ENCODE data around the gene SEMA4C.

Gene SEMA4C

DNA sequence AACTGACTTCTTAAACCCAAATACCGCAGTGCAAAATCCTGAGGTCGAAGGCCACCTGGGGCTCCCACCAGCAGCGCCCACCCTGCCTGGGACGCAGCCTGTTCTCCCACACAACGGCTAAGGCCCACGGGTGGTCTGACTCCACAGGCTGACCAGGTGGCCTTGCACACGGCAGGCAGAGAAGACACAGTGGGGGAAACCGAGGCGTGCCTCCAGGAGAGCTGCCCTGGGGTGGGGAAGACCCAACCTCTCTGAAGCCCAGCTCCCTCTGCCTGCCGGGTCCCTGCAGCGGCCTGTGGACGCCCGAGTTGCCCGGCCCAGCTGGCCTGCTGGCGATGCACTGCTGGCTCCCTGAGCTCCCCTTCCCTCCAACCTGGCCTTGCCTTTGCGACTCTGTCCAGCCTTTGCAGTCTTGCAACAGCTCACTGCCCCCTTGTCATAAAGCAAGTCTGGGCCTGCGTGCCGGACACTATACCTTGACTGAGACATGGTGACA lies 9.7 kb upstream of the SEMA4C start:
- no peak for DNase-seq

DNA sequence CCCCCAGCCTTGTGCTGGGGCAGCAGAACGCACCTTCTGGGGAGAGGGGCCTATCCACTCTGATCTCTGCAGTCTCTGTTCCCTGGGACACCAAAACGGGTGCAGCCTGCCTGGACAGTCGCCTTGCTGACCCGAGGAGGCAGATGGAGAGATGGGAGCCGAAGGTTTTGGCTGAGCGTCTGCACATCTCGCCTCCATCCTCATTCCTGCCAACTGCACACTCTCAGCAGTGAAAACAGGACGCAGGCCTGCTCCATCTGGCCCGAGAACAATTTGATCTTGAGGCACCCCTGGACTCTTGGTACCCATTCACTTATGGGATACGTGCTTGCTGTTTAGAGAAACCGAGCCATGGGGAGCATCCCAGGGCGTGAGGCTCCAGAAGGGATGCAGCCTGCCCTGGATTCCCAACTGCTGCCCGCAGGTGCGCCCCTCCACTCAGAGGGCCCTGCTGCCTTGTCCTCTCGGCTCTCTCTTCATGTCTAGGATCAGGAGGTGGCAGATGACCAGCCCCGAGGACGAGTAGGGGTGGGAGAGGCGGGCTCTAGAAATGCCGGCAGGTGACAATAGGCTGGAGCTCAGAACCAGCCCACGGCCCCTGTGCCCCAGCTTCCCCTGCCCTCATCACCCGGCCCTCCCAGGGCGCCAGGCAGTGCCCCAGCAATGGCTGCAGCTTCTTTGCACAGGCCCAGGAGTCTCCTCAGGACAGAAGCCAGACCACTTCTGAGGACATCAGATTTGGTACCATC lies 9.1 kb upstream of the SEMA4C start:
- DNase-seq = no peak

DNA sequence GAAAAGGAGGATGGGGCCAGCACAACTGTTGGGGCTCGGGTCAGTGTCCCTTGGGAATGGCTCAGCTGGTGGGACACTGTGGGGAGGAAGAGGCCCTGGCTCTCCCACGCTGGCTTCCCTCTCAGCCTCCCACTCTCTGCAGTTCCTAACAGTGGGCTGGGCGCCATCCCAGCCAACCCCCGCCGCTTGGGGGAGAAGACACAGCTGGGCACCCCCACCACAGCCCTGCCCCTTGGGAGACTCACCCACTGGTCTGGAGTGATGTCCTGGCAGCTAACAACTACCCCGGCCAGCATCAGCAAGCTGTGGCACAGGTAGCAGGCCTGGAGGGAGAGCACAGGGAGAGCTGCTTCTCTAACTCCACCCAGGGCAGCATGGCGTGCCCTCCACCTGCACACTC lies 8.3 kb upstream of the SEMA4C start:
- DNase-seq = no peak

DNA sequence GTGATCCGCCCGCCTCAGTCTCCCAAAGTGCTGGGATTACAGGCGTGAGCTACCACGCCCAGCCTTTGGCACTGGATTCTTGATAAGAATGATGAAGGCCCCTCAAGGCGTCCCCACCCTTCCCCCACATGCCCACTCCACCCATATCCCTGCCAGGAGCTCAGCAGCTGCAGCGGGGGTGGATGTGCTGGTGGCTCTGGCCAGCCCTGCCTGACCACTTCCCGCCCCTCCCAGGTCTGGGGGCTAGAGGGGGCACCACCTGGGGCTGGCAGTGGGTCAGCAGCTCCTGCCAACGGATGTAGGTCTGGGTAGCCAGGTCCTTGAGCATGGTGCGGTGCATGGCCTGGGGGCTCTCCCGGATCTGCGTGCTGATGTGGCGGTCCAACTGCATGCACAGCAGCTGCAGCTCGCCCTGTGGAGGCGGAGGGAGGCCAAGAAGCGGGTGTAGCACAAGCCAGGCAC lies 7.8 kb upstream of the SEMA4C start:
- no peak for DNase-seq

DNA sequence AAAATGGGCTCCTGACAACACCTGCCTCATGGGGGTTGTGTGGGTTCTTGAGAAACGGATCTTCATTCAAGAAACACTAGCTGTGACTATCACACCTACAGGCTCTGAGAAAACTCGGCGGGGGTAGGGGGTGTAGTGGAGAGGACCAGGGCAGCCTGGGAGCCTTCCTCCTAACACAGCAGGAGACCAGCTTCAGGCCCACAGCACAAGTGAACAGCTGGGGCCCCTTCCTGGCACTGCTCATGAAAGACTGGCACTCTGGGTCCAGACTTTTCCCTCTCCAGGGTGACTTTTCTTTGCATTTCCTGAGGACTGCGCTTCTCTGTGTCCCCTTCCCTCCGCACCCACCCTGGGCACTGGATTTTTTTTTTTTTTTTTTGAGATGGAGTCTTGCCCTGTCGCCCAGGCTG lies 7.2 kb upstream of the SEMA4C start:
- no peak for DNase-seq

DNA sequence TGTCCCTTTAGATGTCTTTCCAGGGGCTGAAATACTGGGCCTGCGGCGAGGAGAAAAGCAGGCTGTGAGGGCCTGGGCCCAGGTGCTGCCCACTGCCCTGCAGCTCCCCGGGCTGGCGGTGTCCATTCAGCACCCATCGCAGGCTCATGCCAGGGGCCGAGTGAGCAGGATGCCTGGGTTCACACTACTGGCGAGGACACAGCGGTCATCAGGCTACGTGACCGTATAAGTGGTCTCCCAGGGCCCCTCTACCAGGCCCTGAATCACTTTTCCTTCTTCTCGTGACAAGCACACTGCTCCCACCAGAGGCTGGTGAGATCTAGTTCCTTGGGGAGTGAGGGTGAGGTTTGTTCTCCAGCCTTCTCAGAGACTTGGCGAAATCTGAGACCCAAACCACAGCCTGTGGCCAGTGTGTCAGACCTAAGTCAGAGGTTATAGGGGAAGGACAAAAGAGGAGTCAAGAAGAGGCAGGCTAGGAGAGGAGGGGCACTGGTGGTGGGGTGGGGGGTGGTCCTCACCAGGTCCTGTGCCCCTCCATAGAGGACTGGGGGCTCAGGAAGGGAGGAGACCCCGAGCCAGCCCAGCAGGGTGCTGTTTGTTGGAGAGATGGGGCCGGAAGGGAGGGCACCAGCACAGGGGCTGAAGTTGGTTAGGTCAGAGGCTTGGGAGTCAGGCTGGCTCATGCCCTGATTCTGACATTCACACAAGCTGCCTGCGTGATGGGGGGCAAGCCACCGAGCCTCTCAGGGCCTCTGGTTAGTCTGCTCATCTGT lies 6.6 kb upstream of the SEMA4C start:
- no peak for DNase-seq

DNA sequence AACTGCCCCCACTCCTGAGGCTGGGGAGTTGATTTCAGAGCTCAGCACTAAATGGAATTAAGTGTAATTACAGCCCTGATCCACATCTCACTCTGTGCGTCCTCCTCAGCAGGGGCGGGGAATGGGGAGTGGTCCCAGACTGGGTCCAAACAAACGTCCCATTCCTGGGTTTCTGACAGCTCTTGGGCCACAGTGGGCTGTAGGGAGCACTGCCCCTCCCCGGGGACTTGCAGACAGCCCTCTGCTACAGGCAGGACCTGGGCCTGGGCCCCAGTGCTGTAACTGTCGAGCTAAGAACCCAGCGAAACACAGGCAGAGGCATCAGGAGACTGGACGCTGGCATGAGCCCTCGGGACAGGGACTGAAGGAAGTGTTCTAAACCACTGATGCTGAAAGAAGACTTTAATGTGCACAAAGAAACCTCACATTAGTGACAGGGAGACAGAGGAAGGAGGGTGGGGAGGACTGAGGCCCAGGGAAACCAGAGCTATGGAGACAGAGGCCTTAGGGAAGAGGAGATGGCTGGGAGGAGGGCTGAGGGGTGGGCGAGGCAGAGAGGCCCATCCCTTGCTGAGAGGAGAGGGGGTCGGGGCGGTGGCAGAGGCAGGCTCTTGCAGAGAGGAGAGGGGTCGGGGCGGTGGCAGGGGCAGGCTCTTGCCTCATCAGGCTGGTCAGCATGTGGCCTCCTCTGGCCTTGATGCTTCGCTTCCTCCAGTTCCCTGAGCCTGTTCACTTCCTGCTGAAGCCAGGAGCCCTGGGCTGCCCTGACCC lies 5.8 kb upstream of the SEMA4C start:
- no peak for DNase-seq

DNA sequence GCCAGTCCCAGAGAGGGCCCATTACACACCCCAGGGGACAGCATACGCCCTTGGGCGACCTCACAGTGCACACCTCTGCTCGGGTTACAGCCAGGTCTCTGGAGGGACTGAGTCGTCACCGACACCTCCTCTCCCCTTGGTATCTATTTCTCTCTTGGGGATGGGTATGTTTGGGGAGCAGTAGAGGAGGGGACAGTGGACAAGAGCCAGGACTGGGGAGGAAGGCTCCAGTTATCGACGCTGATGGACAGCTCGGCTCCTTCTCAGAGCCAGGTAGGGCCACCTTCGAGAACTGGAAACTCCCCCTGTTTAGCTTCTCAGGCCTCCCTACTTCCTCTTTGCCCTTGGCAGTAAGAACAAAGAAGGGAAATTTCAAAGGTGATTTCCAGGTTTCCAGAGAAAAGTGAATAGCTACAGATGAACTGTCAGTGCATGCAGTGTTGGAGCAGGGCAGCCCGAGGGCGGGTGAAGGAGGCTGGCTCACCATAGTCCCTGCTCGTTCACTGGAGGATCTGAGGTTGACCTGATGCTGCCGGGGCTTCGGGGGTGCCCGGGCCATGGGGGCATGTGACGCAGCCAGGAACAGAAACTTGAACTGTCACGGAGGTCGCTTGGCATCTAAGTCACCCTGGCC lies 4.4 kb upstream of the SEMA4C start:
- no peak for DNase-seq

DNA sequence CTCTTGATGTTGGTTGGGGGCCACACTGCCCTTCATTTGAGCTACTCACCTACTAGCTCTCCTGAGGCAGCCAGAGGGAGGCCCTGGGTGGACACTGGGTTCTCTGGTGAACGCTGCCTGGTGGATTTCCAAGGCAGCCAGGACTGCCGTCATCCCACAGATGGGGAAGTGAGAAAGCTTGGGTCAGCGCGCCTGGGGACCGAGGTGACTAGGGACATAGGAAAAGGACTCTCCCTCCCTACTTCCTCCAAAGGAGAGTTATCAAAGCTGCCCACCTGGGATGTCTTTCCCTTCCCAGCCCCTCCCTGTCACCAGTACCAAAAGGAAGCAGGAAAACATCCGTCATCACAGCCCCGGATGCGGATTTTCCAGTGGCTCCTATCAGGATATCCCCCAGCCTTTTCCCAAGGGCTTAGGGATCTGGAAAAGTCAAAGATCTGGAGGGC lies 3.8 kb upstream of the SEMA4C start:
- DNase-seq = no peak

DNA sequence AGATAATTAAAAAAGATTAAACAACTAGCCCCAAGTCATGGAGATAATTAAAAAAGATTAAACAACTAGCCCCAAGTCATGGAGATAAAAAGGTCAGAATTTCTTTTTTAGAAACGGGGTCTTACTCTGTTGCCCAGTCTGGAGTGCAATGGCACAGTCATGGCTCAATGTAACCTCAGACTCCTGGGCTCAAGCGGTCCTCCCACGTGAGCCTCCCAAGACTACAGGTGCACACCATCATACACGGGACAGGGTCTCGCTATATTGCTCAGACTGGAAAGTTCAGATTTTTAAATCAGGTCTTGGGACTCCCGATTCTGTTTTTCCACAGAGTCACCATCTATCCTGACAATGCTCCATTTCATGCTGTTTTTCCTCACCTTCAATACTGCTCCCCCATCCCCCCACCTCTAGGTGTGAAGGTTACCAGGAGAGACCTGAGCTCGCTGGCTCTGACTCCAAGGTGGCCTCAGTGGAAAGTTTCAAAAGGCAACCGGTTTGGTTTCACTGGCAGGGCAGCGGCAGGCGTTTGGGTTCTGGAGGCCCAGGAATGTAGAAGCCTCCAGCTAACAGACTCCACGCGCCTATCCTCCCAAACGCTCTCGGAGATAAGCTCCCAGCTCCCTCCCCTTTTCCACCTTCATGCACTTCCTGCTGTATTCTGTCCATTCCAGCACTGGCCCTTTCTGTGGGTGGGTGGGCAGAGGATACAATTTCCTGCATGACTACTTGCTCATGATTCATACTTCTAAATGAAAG lies 2.9 kb upstream of the SEMA4C start:
- DNase-seq = no peak

DNA sequence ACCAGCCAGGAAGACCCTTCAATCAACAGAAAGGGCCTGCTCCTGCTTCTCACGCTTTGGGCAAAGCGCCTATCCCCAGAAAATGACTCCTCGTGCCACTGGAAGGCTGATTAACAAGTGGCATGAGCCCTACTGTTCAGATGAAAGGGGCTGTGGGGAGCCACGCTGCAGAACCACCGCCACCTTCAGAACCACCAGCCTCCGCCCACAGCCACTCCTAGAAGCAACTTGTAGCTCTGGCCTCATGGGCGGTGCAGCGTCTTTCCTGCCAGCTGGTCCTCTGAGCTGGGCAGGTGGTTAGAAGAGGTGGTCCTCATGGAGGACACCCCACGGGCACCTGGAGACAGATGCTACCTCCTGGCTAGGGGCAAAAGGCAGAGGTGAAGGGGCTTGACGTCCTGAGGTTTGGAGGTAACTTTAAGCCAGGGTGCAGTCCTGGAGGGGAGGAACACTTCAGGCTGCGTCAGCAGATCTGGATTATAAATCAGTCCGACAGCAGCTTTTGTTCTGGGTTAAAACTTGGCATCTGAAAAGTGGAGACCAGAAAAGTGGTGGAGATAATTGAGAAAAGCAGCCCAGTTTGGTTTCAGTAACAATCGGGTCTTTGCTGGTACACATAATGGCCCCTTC lies 861 bp upstream of the SEMA4C start:
- DNase-seq = no peak

DNA sequence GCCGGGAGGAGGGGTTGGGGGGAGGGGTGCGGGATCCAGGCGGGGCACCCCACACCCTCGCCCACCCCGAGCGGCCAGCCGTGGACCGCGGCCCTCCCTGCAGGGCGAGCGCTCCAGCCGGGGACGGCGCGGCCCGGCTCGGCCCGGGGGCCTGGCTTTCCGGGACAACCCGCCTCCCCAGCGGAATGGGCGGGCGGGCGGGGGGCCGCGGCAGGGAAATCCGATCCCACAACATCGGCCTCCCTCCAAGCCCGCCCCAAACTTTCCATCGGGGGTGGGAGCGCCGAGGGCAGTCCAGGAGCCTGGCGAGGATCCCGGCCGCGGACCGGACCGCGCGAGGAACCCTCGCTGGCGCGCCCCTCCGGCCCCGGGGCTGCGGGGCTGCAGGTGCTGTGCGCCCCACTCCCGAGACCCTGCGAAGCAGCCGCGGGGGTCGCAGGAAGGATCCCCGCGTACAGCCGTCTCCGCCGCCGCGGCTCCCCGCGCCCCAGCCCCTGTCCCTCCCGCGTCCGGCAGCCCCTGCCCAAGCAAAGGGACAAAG lies 529 bp downstream of the SEMA4C start:
- no peak for DNase-seq

DNA sequence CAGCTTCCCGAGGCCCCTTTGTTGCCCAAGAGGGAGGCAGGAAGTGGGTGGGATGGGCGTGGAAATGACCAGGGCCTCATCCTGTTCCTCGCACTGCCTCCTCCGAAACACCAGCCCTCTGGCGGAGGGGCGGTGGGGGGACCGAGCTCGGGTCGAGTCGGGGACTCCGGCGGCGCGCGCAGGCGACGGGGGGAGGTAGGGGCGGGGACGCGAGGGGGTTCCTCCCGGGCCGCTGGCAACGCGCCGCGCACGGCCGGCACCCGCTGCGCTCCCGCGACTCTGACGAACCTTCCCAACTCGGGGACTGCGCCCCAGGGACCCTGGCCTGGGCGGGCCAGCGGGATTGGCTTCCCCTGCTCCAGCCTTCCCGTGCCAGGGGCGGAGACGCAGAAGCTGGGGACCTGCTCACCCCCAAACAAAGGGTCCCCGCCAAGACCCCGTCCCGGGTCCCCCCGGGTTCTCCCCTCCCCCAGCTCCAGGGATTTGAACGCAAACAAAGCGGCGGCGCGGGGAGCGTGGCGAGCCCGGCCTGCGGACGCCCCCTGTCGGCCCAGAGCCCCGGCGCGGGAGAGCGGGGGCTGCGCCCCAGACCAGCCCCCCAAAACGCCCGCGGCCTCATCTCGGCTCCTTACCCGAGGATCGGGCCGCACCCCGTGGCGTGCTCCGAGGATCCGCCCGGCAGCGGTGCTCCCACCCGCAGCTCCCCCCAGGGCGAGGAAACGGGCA lies 1.2 kb downstream of the SEMA4C start:
- peak in 1 of 2 donors; percentile 43 for DNase-seq

DNA sequence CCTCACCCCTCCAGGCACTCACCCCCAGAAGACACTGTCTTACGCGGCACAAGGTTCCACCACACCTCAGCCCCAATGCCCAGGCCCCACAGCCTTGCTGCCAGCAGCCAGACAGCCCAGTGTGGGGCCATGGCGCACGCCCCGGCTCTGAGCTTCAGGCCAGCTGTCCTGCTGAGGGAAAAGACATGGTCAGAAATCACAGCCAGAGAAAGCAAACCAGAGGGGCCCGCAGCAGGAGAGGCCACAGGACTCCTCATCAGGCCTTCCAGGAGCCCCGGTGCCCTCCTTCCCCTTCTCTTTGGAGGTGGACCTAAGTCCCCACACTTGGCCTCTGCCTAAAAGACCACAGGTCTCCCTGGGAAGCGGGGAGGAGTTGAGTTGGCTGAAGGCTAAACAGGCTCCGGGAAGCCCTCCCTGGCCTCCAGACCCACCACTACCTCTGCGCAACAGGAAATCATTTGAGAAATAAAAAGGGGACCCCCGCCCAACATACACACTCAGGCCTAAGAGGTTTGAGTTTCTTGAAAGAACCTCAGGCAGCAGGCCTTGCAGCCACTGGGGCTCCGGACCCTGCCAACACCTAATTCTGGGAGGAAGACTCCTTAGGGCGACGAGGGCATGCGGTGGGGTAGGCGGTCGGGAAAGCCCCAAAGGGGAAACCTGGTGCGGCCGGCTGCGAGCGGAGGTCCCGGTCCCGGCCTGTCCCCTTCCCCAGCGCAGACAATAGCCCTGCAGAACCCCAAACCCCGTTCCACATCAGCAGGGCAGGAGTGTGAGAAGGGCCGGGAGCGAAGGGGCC lies 1.9 kb downstream of the SEMA4C start:
- no peak for DNase-seq

DNA sequence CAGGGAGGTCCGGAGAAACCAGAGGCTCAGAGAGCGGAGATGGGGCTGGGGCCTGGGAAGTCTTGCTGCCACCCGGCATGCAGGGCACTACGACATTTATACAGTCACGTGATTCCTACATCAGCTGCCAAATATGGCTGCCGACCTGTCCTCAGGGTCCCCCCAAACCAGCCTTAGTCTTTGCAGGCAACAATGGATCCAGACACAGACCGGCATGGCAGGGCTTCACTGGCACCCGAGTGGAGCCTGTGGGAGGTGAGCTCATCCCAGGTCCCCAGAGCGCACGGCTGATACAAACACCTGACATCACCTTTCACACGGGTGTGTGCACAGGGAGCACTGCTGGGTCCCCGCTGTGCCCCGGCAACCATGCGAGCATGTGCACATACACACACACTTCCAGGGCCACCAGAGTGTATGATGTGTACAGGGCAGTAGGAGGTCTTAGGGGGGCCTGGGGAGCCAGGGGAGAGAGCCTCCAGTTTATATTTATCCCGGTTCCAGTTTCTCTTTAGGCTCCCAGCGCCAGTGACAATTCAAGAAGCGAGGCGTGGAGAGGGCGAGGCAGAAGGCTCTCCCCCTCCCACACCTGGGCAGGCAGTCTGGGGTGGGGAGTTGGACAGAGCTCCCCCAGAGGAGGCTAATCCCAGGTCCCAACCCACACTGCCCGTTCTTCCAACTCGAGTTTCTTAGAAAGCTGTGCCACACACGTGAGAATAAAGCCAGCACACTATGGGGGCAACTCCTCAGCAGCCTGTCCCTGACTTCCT lies 2.7 kb downstream of the SEMA4C start:
- no peak for DNase-seq

DNA sequence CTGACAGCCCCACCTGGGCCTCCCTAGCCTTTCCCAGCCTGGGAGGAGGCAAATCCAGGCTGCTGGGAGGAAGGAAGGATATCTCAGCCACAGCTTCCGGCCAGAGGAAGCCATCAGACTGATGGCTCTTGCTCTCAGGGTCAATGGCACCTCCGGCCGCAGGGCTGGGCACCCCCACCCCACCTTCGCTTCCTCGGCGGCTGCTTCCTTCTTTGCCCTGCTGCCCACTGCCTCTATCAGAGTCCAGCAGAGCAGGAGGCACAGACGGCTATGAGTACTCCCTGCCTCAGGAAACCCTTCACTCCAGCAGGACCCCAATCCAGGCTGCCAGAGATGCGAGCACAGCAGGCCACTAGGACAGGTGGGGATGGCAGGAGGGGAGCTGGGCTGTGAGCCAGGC lies 3.3 kb downstream of the SEMA4C start:
- no peak for DNase-seq

DNA sequence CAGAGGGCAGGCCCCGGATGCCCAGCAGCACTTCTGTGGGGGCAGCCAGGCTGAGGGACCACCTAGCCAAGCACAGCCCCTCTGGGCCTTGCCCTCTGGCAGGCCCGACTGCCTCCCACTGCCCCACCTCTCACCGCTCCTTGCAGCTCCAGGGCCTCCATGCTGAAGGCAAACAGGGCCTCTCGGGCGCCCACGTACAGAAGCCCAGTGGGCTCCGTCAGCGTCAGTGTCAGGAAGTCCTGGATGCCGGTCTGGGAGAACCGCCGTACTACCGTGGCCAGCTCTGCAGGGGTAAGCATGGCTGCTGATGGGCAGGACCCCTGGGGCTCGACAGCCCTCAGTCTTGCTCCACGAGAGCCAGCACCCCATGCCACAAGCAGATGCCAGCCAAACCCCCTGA lies 3.7 kb downstream of the SEMA4C start:
- no peak for DNase-seq

DNA sequence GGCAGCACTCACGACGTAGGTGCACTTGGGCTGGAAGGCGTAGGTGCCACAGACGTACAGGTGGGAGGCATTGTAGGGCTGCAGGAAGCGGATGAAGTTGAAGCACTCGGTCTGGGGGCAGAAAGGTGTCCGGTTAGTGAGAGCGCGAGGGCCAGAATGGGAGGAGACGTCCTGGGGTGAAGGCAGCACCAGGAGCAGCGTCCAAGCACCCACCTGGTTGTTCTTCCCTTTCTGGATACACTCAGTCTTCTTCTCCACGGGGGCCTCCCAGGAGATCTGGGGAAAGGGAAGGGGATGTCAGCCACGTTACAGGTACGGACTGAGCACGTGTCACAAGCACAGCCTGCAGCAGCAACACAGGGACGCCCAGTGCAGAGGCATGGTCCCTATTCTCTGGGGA lies 4.2 kb downstream of the SEMA4C start:
- DNase-seq = no peak
